ENCODE results near the gene CNEP1R1. TPM values are rescaled to one million over a fixed set of nuclear protein-coding genes. Genes with fewer than 3 reads are reported as not detected.
A peak's percentile ranks its signal among the peaks of the same experiment; 100 is the strongest.

CNEP1R1 gene
- polyA plus RNA-seq, 6 donors from 2014 or later: 13.2 to 16.6 (median 14.2) TPM

- no peak overlapping the region for H3K4me3 Mint-ChIP-seq
- H3K27me3 Mint-ChIP-seq: no peaks in the 10 kb centered on the region
- H3K36me3 Mint-ChIP-seq: peaks cover 0 to 9% of the 10 kb centered on the region in 2 donors
- peaks cover 8 to 30% (median 29%) of the 10 kb centered on the region in 3 donors for H3K4me1 Mint-ChIP-seq
- H3K27ac Mint-ChIP-seq: peak overlapping the region in 1 of 6 donors; percentile 50
- no peak for DNase-seq
- no peaks in the 10 kb centered on the region for H3K9me3 Mint-ChIP-seq
- no peak for ATAC-seq (ENCODE audit: low read depth in 2 of 2)
These were observed 2.8 kb downstream of the CNEP1R1 start for GRCh38 chr16:50027829-50028228.

- DNase-seq (no peak), ATAC-seq (ENCODE audit: low read depth in 2 of 2) (no peak)
- no peaks in the 10 kb centered on the region for H3K9me3 Mint-ChIP-seq
- no peak overlapping the region for H3K27ac Mint-ChIP-seq
- H3K4me3 Mint-ChIP-seq: no peak overlapping the region
- H3K36me3 Mint-ChIP-seq: peaks cover 4 to 9% of the 10 kb centered on the region in 2 donors
- H3K27me3 Mint-ChIP-seq: no peaks in the 10 kb centered on the region
- H3K4me1 Mint-ChIP-seq: peaks cover 9 to 12% (median 10%) of the 10 kb centered on the region in 3 donors
These were observed 10.5 kb downstream of the CNEP1R1 start for GRCh38 chr16:50035468-50035992.

- ATAC-seq (ENCODE audit: low read depth in 2 of 2): no peak
- H3K4me1 Mint-ChIP-seq: peaks cover 9 to 12% (median 9%) of the 10 kb centered on the region in 3 donors
- no peaks in the 10 kb centered on the region for H3K27me3 Mint-ChIP-seq
- H3K36me3 Mint-ChIP-seq: peaks cover 4 to 9% of the 10 kb centered on the region in 2 donors
- no peak overlapping the region for H3K4me3 Mint-ChIP-seq
- no peak overlapping the region for H3K27ac Mint-ChIP-seq
- DNase-seq: no peak
- H3K9me3 Mint-ChIP-seq: no peaks in the 10 kb centered on the region
These were observed 11.4 kb downstream of the CNEP1R1 start for GRCh38 chr16:50036426-50036825.

GRCh38 chr16:50037662-50038220 is 12.7 kb downstream of the CNEP1R1 start:
- Mint-ChIP-seq H3K27ac (peak overlapping the region in 3 of 6 donors; percentile 12 to 27 (median 14)), H3K9me3 (no peaks in the 10 kb centered on the region), H3K36me3 (peaks cover 0 to 4% of the 10 kb centered on the region in 2 donors), H3K4me1 (peaks cover 5 to 12% (median 6%) of the 10 kb centered on the region in 3 donors), H3K4me3 (no peak overlapping the region), H3K27me3 (no peaks in the 10 kb centered on the region)
- no peak for DNase-seq
- no peak for ATAC-seq (ENCODE audit: low read depth in 2 of 2)

- Mint-ChIP-seq H3K9me3 (no peaks in the 10 kb centered on the region), H3K27me3 (peaks cover 0 to 3% (median 0%) of the 10 kb centered on the region in 3 donors), H3K36me3 (peaks cover 0 to 4% of the 10 kb centered on the region in 2 donors), H3K4me1 (peaks cover 5 to 12% (median 6%) of the 10 kb centered on the region in 3 donors), H3K27ac (peak overlapping the region in 5 of 6 donors; percentile 34 to 83 (median 62)), H3K4me3 (no peak overlapping the region)
- DNase-seq (no peak), ATAC-seq (ENCODE audit: low read depth in 2 of 2) (no peak)
These were observed 13.3 kb downstream of the CNEP1R1 start for GRCh38 chr16:50038286-50038685.

- no peaks in the 10 kb centered on the region for H3K9me3 Mint-ChIP-seq
- H3K36me3 Mint-ChIP-seq: peaks cover 0 to 4% of the 10 kb centered on the region in 2 donors
- H3K27me3 Mint-ChIP-seq: peaks cover 0 to 9% (median 5%) of the 10 kb centered on the region in 3 donors
- DNase-seq (no peak), ATAC-seq (ENCODE audit: low read depth in 2 of 2) (peak; percentile 45 to 48)
- H3K4me1 Mint-ChIP-seq: peaks cover 5 to 12% (median 6%) of the 10 kb centered on the region in 3 donors
- H3K4me3 Mint-ChIP-seq: peak overlapping the region in 2 of 8 donors; percentile 40 to 66
- H3K27ac Mint-ChIP-seq: peak overlapping the region in 5 of 6 donors; percentile 33 to 74 (median 61)
These were observed 13.9 kb downstream of the CNEP1R1 start for GRCh38 chr16:50038756-50039529.

GRCh38 chr16:50040018-50040417 is 15.0 kb downstream of the CNEP1R1 start:
- peaks cover 5 to 12% (median 6%) of the 10 kb centered on the region in 3 donors for H3K4me1 Mint-ChIP-seq
- no peaks in the 10 kb centered on the region for H3K36me3 Mint-ChIP-seq
- H3K27ac Mint-ChIP-seq: no peak overlapping the region
- no peak overlapping the region for H3K4me3 Mint-ChIP-seq
- DNase-seq (no peak), ATAC-seq (ENCODE audit: low read depth in 2 of 2) (no peak)
- H3K9me3 Mint-ChIP-seq: no peaks in the 10 kb centered on the region
- peaks cover 0 to 9% (median 5%) of the 10 kb centered on the region in 3 donors for H3K27me3 Mint-ChIP-seq

- Mint-ChIP-seq H3K9me3 (no peaks in the 10 kb centered on the region), H3K4me1 (peaks cover 5 to 12% (median 6%) of the 10 kb centered on the region in 3 donors), H3K27me3 (peaks cover 4 to 11% (median 9%) of the 10 kb centered on the region in 3 donors), H3K27ac (no peak overlapping the region), H3K4me3 (no peak overlapping the region), H3K36me3 (no peaks in the 10 kb centered on the region)
- DNase-seq (no peak), ATAC-seq (ENCODE audit: low read depth in 2 of 2) (no peak)
These were observed 15.7 kb downstream of the CNEP1R1 start for GRCh38 chr16:50040710-50041109.

- peaks cover 14 to 21% (median 20%) of the 10 kb centered on the region in 3 donors for H3K27me3 Mint-ChIP-seq
- no peaks in the 10 kb centered on the region for H3K36me3 Mint-ChIP-seq
- no peaks in the 10 kb centered on the region for H3K9me3 Mint-ChIP-seq
- no peak overlapping the region for H3K4me3 Mint-ChIP-seq
- ATAC-seq (ENCODE audit: low read depth in 2 of 2): no peak
- peaks cover 5 to 12% (median 6%) of the 10 kb centered on the region in 3 donors for H3K4me1 Mint-ChIP-seq
- no peak overlapping the region for H3K27ac Mint-ChIP-seq
- no peak for DNase-seq
These were observed 18.3 kb downstream of the CNEP1R1 start for GRCh38 chr16:50043358-50043757.

- no peak for ATAC-seq (ENCODE audit: low read depth in 2 of 2)
- H3K9me3 Mint-ChIP-seq: no peaks in the 10 kb centered on the region
- DNase-seq: no peak
- H3K4me3 Mint-ChIP-seq: no peak overlapping the region
- H3K27me3 Mint-ChIP-seq: peaks cover 14 to 21% (median 20%) of the 10 kb centered on the region in 3 donors
- H3K36me3 Mint-ChIP-seq: no peaks in the 10 kb centered on the region
- no peaks in the 10 kb centered on the region for H3K4me1 Mint-ChIP-seq
- H3K27ac Mint-ChIP-seq: no peak overlapping the region
These were observed 20.4 kb downstream of the CNEP1R1 start for GRCh38 chr16:50045412-50045811.

GRCh38 chr16:50046853-50047252 is 21.8 kb downstream of the CNEP1R1 start:
- H3K4me1 Mint-ChIP-seq: no peaks in the 10 kb centered on the region

GRCh38 chr16:50047864-50048263 is 22.8 kb downstream of the CNEP1R1 start:
- H3K9me3 Mint-ChIP-seq: peaks cover 0 to 15% (median 9%) of the 10 kb centered on the region in 7 donors
- no peak overlapping the region for H3K27ac Mint-ChIP-seq
- DNase-seq (no peak), ATAC-seq (ENCODE audit: low read depth in 2 of 2) (no peak)
- H3K36me3 Mint-ChIP-seq: no peaks in the 10 kb centered on the region
- peaks cover 14 to 30% (median 21%) of the 10 kb centered on the region in 3 donors for H3K27me3 Mint-ChIP-seq
- no peaks in the 10 kb centered on the region for H3K4me1 Mint-ChIP-seq
- no peak overlapping the region for H3K4me3 Mint-ChIP-seq

More at GRCh38 chr16:50046853-50047252, 21.8 kb downstream of the CNEP1R1 start:
- H3K4me3 Mint-ChIP-seq: no peak overlapping the region
- no peaks in the 10 kb centered on the region for H3K36me3 Mint-ChIP-seq
- ATAC-seq (ENCODE audit: low read depth in 2 of 2): no peak
- peaks cover 14 to 30% (median 21%) of the 10 kb centered on the region in 3 donors for H3K27me3 Mint-ChIP-seq
- H3K9me3 Mint-ChIP-seq: peaks cover 0 to 9% (median 4%) of the 10 kb centered on the region in 7 donors
- DNase-seq: no peak
- H3K27ac Mint-ChIP-seq: no peak overlapping the region

GRCh38 chr16:50050802-50051201 is 25.8 kb downstream of the CNEP1R1 start:
- no peak overlapping the region for H3K4me3 Mint-ChIP-seq
- DNase-seq: no peak
- peaks cover 9 to 21% (median 9%) of the 10 kb centered on the region in 3 donors for H3K27me3 Mint-ChIP-seq
- H3K9me3 Mint-ChIP-seq: peaks cover 0 to 21% (median 13%) of the 10 kb centered on the region in 7 donors
- H3K36me3 Mint-ChIP-seq: no peaks in the 10 kb centered on the region
- no peak for ATAC-seq (ENCODE audit: low read depth in 2 of 2)
- H3K27ac Mint-ChIP-seq: no peak overlapping the region
- H3K4me1 Mint-ChIP-seq: no peaks in the 10 kb centered on the region

Data from naive B cell (primary cell).